Measurements from ENCODE around the gene CMC1. TPM values are rescaled to one million over a fixed set of nuclear protein-coding genes. Genes with fewer than 3 reads are reported as not detected.

Gene CMC1
- total RNA-seq, 1 experiment from 2014 or later, result 16.5 TPM

DNA sequence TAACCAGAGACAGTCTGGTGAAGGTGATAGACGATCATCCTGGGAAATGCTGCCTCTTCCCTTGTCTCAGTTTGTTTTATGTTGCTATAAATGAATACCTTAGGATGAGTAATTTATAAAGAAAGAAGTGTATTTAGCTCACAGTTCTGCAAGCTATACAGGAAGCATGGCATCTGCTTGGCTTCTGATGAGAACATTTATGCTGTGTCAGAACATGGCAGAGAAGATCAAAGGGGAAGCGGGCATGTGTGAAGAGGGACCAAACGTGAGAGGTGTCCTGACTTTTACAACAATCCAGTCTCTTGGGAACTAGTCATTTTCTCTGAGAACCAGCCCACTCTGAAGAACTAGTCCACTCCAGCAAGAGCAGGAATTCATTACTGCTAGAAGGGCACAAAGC, 9.6 kb downstream of the CMC1 start:
- H3K27ac Mint-ChIP-seq, result no peak overlapping the region
- H3K79me2 ChIP-seq (ENCODE audit: insufficient read depth, low read length), result peaks cover 3% of the 10 kb centered on the region; the same call in 1 of the 2 replicates
- peaks cover 50 to 55% of the 10 kb centered on the region in 2 experiments for H3K4me1 Mint-ChIP-seq

More for the DNA sequence above, 9.6 kb downstream of the CMC1 start:
- no peaks in the 10 kb centered on the region for H3K27me3 Mint-ChIP-seq (ENCODE audit: low read depth)
- Histone ChIP-seq H2BK15ac (ENCODE audit: low read depth, low read length) (no peak overlapping the region), H3K79me1 (ENCODE audit: insufficient read depth, low read depth, low read length, poor library complexity, severe bottlenecking) (no peaks in the 10 kb centered on the region), H3K4ac (ENCODE audit: low read depth, low read length) (no peak overlapping the region), H3K23me2 (ENCODE audit: insufficient read length, low read depth, low read length, poor library complexity, severe bottlenecking) (no peaks in the 10 kb centered on the region), H2BK20ac (ENCODE audit: low read depth, low read length, poor library complexity, severe bottlenecking) (no peak overlapping the region), H3K27me3 (ENCODE audit: insufficient read depth, low read length) (no peaks in the 10 kb centered on the region), H2BK12ac (ENCODE audit: insufficient read length, low read depth, low read length) (no peak overlapping the region), H2BK120ac (ENCODE audit: low read depth, low read length, poor library complexity, severe bottlenecking) (no peak overlapping the region), H2AK5ac (ENCODE audit: insufficient read length, low read length) (no peak overlapping the region), H3T11ph (ENCODE audit: low read length) (no peak overlapping the region), H3K27ac (ENCODE audit: insufficient read length, low read depth, low read length) (no peak overlapping the region), H4K20me1 (ENCODE audit: control insufficient read depth, insufficient read depth, insufficient read length) (no peaks in the 10 kb centered on the region), H3K14ac (ENCODE audit: insufficient read depth, low read length) (no peak overlapping the region), H3K4me1 (ENCODE audit: insufficient read depth, low read length) (peaks cover 8% of the 10 kb centered on the region; the same call in 1 of the 2 replicates), H3K18ac (ENCODE audit: insufficient read length, low read depth, low read length) (no peak overlapping the region), H2BK5ac (ENCODE audit: insufficient read length, low read length) (no peak overlapping the region), H3K4me2 (ENCODE audit: insufficient read depth, insufficient read length, low read length) (no peak overlapping the region), H4K8ac (replicated peaks; ENCODE audit: insufficient read length, low read depth, low read length) (no peak overlapping the region), H2AFZ (ENCODE audit: low read length) (no peak overlapping the region), H4K5ac (ENCODE audit: insufficient read length, low read depth, low read length) (no peak overlapping the region), H3K23ac (ENCODE audit: insufficient read length, low read depth, low read length) (no peak overlapping the region), H3K9me3 (ENCODE audit: control insufficient read depth, low read depth, low read length) (no peaks in the 10 kb centered on the region), H3K56ac (ENCODE audit: insufficient read length, low read depth, low read length) (no peak overlapping the region), H3K9ac (ENCODE audit: extremely low read depth, insufficient read length, low read length) (no peak overlapping the region), H4K91ac (ENCODE audit: insufficient read length, low read depth, low read length) (no peak overlapping the region)
- H3K36me3 Mint-ChIP-seq (ENCODE audit: insufficient read depth in 1 of 3, low read depth in 3 of 3), result no peaks in the 10 kb centered on the region; a peak in 4 of 7 replicates
- TF ChIP-seq, protein P1, sequence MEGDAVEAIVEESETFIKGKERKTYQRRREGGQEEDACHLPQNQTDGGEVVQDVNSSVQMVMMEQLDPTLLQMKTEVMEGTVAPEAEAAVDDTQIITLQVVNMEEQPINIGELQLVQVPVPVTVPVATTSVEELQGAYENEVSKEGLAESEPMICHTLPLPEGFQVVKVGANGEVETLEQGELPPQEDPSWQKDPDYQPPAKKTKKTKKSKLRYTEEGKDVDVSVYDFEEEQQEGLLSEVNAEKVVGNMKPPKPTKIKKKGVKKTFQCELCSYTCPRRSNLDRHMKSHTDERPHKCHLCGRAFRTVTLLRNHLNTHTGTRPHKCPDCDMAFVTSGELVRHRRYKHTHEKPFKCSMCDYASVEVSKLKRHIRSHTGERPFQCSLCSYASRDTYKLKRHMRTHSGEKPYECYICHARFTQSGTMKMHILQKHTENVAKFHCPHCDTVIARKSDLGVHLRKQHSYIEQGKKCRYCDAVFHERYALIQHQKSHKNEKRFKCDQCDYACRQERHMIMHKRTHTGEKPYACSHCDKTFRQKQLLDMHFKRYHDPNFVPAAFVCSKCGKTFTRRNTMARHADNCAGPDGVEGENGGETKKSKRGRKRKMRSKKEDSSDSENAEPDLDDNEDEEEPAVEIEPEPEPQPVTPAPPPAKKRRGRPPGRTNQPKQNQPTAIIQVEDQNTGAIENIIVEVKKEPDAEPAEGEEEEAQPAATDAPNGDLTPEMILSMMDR (conservative IDR thresholded peaks at IDR 0.05), result no peak
- H3K4me3 Mint-ChIP-seq, result no peak overlapping the region
- DNase-seq, result no peak
- WGBS (ENCODE audit: extremely low coverage, insufficient read length, low lambda C conversion rate), result no CpG with 5 or more reads among the region's 3 CpGs
- no peaks in the 10 kb centered on the region for H3K9me3 Mint-ChIP-seq

Measured in H9 (cell line).